Right lobe of liver (tissue), 6 donors: ENCODE measurements around the gene ICE2. TPM values are rescaled to one million over a fixed set of nuclear protein-coding genes. Genes with fewer than 3 reads are reported as not detected.

Experiments
- ATAC-seq, 4 donors: fragments of 200-7000 bp; cut with Tn5 transposase; one replicate each; pipeline ENCODE4 v1.9.1; 2020; ENCODE audit warnings: mild to moderate bottlenecking in 4 of 4, moderate library complexity in 4 of 4
- DNase-seq, 3 donors: peaks; one replicate each; pipeline ENCODE4 v3.0.0-alpha.2; 2020
- H3K27ac ChIP-seq, 3 donors: fragments of 200-600 bp; one replicate each; pipeline ENCODE4 v1.8.0; 2022
- H3K27me3 ChIP-seq, 2 donors: fragments of 200-600 bp; one replicate each; pipeline ENCODE4 v1.8.0; 2022
- H3K36me3 ChIP-seq, 4 donors: fragments of 200-600 bp; sonication (generic) in 1 of 4; one replicate each; pipeline versions ENCODE4 v1.5.1 to v1.8.0; 2017 to 2022; ENCODE audit warnings: control low read depth in 1 of 4
- H3K4me1 ChIP-seq, 4 donors: fragments of 200-600 bp; sonication (generic) in 1 of 4; one replicate each; pipeline versions ENCODE4 v1.5.1 to v1.8.0; 2017 to 2022; ENCODE audit warnings: control low read depth in 1 of 4
- H3K4me3 ChIP-seq, 3 donors: fragments of 200-600 bp; one replicate each; pipeline ENCODE4 v1.8.0; 2022
- H3K9me3 ChIP-seq, 4 donors: fragments of 200-600 bp; sonication (generic) in 1 of 4; one replicate each; pipeline versions ENCODE4 v1.5.1 to v1.8.0; 2017 to 2022; ENCODE audit warnings: control low read depth in 1 of 4
- CTCF ChIP-seq, 4 donors: fragments of 200-600 bp in 3 of 4; fragments of 450-650 bp in 1 of 4; IDR thresholded peaks; one replicate each; pipeline versions ENCODE4 v1.5.1 to v1.8.0; 2016 to 2022; ENCODE audit warnings: antibody characterized with exemption in 4 of 4, mild to moderate bottlenecking in 2 of 4
- POLR2A ChIP-seq: fragments of 450-650 bp; IDR thresholded peaks from one replicate; pipeline ENCODE4 v1.6.1; 2017; ENCODE audit warnings: antibody characterized with exemption, mild to moderate bottlenecking
- WGBS: methylation state at CpG from one replicate; pipeline ENCODE4 v1.1.6; 2018; ENCODE audit warnings: low coverage, low lambda C conversion rate; ENCODE audit not compliant: insufficient coverage; ENCODE audit errors: missing lambda C conversion rate; 5-methylcytosine and 5-hydroxymethylcytosine counted together
- intact Hi-C, 2 donors: fragments of 100-400 bp; cut with DNase I; formaldehyde crosslinking; loops; one replicate each; pipeline versions ENCODE4 v1.11.2 to v1.14.1; 2022
- total RNA-seq, 6 experiments: library from RNA; depleted of rRNA in 2 of 6; stranded (reverse); fragments of >200 nt in 2 of 6; fragmentation: NEBNext Ultra II Directional in 3 of 6; extraction: Animal tissue kit (Norgen Biotek cat#: 25700) in 3 of 6; gene quantifications; one replicate each; pipeline versions ENCODE4 v1.1.0 to v1.2.4, GENCODE V29; 2016 to 2023
- donor health status: DM: no; HTN: yes; CAD: no.
- donor health status: DM: no; HTN: no; CAD: no.
- donor health status: DM: no; HTN: no; CAD: no.
- donor health status: DM: no; HTN: yes; CAD: no.
- donor health status: DM: no; HTN: yes; CAD: no.

ICE2 gene
- total RNA-seq, 6 experiments from 2014 or later = 13.1 to 31.7 (median 17.6) TPM

- no peak overlapping the region for H3K27ac ChIP-seq
- H3K4me1 ChIP-seq = no peaks in the 10 kb centered on the region
- H3K36me3 ChIP-seq = peaks cover 0 to 13% (median under 1%) of the 10 kb centered on the region in 4 donors
- 100% methylated on average over 4 of the region's 4 CpGs for WGBS
- intact Hi-C loops = no loop called here
- no peak for ATAC-seq
- no peaks in the 10 kb centered on the region for H3K9me3 ChIP-seq
- DNase-seq = no peak
- no peak overlapping the region for H3K4me3 ChIP-seq
- TF ChIP-seq POLR2A (no peak), CTCF (IDR thresholded peaks at IDR 0.05) (no peak)
- no peaks in the 10 kb centered on the region for H3K27me3 ChIP-seq
Measured at GRCh38 chr15:60460931-60461330, 18.0 kb downstream of the ICE2 start.

GRCh38 chr15:60458721-60459120 lies 20.2 kb downstream of the ICE2 start:
- ATAC-seq (peak in 1 of 4 donors; percentile 30), DNase-seq (no peak)
- Histone ChIP-seq H3K4me1 (no peaks in the 10 kb centered on the region), H3K4me3 (no peak overlapping the region), H3K36me3 (peaks cover 0 to 17% (median 0%) of the 10 kb centered on the region in 4 donors), H3K27ac (no peak overlapping the region), H3K9me3 (no peaks in the 10 kb centered on the region), H3K27me3 (no peaks in the 10 kb centered on the region)
- intact Hi-C loops = no loop called here
- 83% methylated on average over 6 of the region's 6 CpGs for WGBS
- TF ChIP-seq POLR2A (no peak), CTCF (IDR thresholded peaks at IDR 0.05) (no peak)

GRCh38 chr15:60457985-60458384 lies 21.0 kb downstream of the ICE2 start:
- H3K4me1 ChIP-seq = no peaks in the 10 kb centered on the region
- DNase-seq (no peak), ATAC-seq (no peak)
- WGBS = 89% methylated on average over 3 of the region's 3 CpGs
- no peaks in the 10 kb centered on the region for H3K27me3 ChIP-seq
- TF ChIP-seq POLR2A = no peak
- no peak for TF ChIP-seq CTCF (IDR thresholded peaks at IDR 0.05)
- H3K4me3 ChIP-seq = no peak overlapping the region
- H3K36me3 ChIP-seq = peaks cover 0 to 21% (median 0%) of the 10 kb centered on the region in 4 donors
- no peak overlapping the region for H3K27ac ChIP-seq
- no peaks in the 10 kb centered on the region for H3K9me3 ChIP-seq
- intact Hi-C loops = no loop called here

GRCh38 chr15:60454824-60455223 lies 24.1 kb downstream of the ICE2 start:
- H3K27ac ChIP-seq = no peak overlapping the region
- no peaks in the 10 kb centered on the region for H3K27me3 ChIP-seq
- no peak overlapping the region for H3K4me3 ChIP-seq
- no peaks in the 10 kb centered on the region for H3K9me3 ChIP-seq
- intact Hi-C loops = no loop called here
- no peaks in the 10 kb centered on the region for H3K4me1 ChIP-seq
- WGBS = 70% methylated on average over 2 of the region's 2 CpGs
- peak in 1 of 4 donors; percentile 34 for ATAC-seq
- peaks cover 0 to 22% (median 0%) of the 10 kb centered on the region in 4 donors for H3K36me3 ChIP-seq
- no peak for DNase-seq
- TF ChIP-seq POLR2A = no peak
- no peak for TF ChIP-seq CTCF (IDR thresholded peaks at IDR 0.05)
